Measurements from ENCODE around the gene WDR5B.
"Not testable (repeated sequence)": the region's sequence is repeated elsewhere in the genome, so short reads cannot be mapped to it uniquely, and the experiment has no call there.

Gene WDR5B

GRCh38 chr3:122415762-122416654 is at the start of gene WDR5B:
Gene WDR5B, minus strand, starts transcription at chr3:122416062. Its CDS starts 534 bp downstream, at chr3:122415528.
- peak; percentile 99 for DNase-seq (ENCODE audit: low spot score)

DNA sequence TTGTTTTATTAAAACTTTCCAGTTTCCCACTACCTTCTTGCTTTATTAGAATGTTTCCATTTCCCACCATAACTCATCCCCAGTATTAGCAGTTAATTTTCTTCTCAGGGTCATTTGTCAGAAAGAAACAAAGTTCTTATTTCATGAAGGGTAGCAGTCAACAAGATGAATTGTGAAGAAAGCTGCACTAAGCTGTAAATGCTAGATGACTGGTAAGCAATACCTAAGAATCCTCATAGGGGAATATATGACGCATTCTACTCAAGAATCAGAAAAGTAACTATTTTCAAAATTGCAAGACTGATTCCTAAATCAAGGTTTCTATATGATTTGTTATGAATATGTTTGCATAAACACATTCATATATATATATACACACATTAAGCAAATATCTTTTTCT is 48.8 kb upstream of the WDR5B start:
- no peak for DNase-seq (ENCODE audit: low spot score)

GRCh38 chr3:122462406-122462805 is 46.5 kb upstream of the WDR5B start:
- no peak for DNase-seq (ENCODE audit: low spot score)

- DNase-seq (ENCODE audit: low spot score) = no peak
These were observed 45.9 kb upstream of the WDR5B start for GRCh38 chr3:122461806-122462205.

DNA sequence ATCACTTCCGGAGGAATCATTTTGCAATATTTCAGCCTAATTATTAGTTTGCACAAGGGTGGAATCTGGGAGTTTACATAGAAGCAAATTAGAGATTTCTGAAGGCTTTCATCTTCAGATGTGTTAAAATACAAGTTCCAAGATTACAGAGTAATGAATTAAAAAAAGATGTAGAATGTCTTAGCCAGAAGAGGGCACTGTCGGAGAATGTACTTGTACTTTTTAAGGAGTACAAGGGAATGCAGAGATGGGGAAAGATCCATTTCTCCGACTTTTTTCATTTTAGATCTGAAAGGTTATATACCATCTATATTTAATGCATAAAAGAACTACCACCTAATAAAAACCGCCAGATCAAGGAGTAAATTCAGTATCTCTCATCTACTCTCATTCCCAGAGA is 43.1 kb upstream of the WDR5B start:
- peak; percentile 12 for DNase-seq (ENCODE audit: low spot score)

GRCh38 chr3:122457706-122458105 is 41.8 kb upstream of the WDR5B start:
- DNase-seq (ENCODE audit: low spot score) = no peak

- no peak for DNase-seq (ENCODE audit: low spot score)
These were observed 40.2 kb upstream of the WDR5B start for GRCh38 chr3:122456074-122456473.

- DNase-seq (ENCODE audit: low spot score) = no peak
These were observed 35.5 kb upstream of the WDR5B start for GRCh38 chr3:122451371-122451770.

GRCh38 chr3:122448218-122448617 is 32.4 kb upstream of the WDR5B start:
- not testable (repeated sequence) for DNase-seq (ENCODE audit: low spot score)

DNA sequence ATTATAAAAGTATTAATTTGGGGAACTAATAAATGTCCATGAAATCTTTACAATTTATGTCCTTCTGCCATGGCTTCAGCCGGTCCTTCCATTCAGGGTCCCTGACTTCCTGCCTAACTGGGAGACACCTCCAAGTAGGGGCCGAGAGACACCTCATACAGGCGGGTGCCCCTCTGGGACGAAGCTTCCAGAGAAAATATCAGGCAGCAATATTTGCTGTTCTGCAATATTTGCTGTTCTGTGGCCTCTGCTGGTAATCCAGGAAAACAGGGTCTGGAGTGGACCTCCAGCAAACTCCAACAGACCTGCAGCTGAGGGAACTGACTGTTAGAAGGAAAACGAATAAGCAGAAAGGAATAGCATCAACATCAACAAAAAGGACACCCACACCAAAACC is 28.6 kb upstream of the WDR5B start:
- not testable (repeated sequence) for DNase-seq (ENCODE audit: low spot score)

GRCh38 chr3:122443762-122444490 is 28.1 kb upstream of the WDR5B start:
- not testable (repeated sequence) for DNase-seq (ENCODE audit: low spot score)

- no peak for DNase-seq (ENCODE audit: low spot score)
These were observed 27.2 kb upstream of the WDR5B start for GRCh38 chr3:122443090-122443489.

GRCh38 chr3:122435950-122436349 is 20.1 kb upstream of the WDR5B start:
- DNase-seq (ENCODE audit: low spot score) = no peak

DNA sequence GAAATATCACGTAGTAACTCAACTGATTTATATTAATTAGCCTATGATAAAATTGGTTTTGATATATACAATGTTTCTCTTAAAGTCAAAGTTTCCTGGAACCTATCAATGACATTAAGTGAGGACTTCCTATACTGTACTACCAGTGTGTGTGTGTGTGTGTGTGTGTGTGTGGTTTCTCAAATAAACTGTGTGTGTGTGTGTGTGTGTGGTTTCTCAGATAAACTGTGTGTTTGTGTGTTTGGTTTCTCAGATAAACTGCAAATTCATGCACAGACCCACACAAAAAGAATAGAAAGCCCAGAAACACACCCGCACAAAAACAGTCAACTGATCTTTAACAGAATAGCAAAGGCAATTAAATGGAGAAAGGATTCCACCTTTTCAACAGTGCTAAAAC is 14.5 kb upstream of the WDR5B start:
- no peak for DNase-seq (ENCODE audit: low spot score)

DNA sequence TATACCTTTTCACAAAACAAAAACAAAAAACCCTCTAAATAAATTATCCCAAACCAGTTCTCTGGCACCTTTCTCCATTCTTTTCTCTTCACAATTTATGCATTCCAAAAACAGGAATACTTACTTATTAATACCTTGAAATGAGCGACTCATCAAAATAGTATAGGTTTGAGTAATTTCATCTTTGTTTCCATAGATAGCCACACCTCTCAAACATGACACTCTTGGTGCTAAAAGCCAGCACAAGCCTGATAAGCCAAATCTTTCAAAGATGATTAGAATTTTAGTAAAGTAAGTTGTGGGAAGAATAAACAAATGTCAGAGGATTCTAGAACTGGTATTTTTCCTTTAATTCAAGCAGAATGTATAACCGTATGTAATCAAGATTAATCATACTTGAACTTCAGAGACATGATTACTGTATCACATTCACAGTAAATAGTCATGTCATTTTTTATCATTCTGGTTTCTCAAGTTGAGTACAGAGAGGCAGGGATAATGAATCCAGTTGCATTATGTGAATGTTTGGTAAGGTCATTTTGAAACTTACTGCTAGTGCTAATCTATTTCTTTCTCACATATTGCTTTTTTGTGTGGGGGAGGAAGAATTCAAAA is 12.1 kb upstream of the WDR5B start:
- no peak for DNase-seq (ENCODE audit: low spot score)

DNA sequence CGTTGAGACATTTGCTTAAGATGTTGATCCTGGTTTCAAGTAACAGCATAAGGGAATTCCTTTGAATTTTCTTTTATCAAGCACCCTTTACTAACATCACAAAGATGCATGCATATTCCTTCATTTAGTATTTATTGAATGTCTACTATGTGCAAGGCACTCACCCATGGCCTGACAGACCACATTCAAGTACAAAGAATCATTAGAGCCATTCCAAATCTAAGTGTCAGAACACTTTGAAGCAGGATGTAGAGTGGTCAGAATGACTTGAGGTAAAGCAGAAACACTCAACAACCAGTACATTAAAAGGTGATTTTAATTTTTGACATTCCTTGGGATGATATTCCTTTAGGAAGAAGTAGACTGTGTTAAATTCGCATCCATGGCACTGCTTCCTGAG is 6.0 kb upstream of the WDR5B start:
- DNase-seq (ENCODE audit: low spot score) = no peak

DNA sequence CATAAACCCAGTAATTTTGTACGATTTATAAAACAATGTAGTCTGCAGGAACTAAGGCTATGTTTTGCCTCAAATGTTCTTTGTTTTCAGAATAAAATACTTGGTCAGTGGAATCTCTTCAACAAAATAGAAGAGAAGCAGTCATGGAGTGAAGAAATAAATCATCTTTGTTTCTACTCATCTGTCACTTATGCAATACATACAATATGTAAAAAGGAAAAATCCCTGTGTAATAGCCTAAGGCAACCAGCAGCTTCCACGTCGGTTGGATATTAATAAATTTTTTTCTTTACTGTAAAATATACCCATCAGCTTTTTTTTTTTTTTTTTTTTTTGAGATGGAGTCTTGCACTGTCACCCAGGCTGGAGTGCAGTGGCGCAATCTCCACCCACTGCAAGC is 5.2 kb upstream of the WDR5B start:
- DNase-seq (ENCODE audit: low spot score) = no peak

DNA sequence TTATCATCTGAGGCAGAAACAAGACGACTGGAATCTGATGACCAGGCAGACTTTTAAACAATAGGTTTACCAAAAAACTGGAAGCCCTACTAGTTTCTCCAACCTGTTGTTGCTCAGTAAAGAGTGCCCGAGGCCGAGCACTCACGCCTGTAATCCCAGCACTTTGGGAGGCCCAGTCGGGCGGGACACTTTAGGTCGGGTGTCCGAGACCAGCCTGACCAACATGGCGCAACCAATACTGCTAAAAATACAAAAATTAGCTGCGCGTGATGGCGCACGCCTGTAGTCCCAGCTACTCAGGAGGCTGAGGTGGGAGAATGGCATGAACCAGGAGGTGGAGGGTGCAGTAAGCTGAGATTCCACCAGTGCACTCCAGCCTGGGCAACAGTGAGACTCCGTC is 1.1 kb upstream of the WDR5B start:
- DNase-seq (ENCODE audit: low spot score) = no peak

DNA sequence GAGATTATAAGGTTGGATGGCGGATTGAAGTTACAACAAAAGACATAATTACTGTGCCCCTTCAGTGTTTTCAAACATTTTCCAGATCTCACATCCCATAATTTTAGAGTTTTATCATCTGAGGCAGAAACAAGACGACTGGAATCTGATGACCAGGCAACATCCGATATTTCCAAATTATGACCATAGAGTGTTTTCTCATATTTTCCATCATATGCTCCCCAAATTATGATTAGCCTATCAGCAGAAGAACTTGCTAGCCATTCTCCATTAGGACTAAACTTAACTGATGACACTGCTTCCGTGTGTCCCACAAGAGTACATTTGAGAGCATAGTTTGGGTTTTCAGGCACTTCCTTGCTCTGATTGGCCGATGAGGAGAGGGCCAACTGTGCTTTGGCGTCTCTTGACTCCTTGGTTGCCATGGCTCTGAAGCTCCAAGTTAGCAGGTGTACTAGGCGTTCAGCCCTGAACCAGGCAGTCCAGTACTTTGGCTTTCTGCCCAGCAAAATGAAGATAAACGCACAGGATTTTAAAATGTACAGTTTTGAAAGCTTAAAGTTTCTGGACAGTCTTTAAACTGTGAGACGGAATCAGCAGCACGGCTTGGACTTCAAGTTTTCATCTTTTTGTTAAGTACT is 638 bp downstream of the WDR5B start:
- DNase-seq (ENCODE audit: low spot score) = peak; percentile 46

- DNase-seq (ENCODE audit: low spot score) = no peak
These were observed 1.5 kb downstream of the WDR5B start for GRCh38 chr3:122414391-122414790.

DNA sequence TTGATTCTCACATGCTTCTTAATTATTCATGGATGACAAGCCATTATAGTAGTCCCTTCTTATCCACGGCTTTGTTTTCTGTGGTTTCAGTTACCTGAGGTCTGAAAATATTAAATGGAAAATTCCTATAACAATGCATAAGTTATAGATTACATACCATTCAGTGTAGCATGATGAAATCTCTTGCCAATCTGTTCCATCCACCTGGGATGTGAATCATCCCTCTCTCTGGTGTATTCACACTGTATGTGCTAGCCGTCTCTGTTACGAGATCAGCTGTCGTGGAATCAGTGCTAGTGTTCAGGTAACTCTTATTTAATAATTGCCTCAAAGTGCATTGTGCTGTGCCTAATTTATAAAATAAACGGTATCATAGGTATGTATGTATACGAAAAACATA is 5.2 kb downstream of the WDR5B start:
- no peak for DNase-seq (ENCODE audit: low spot score)

DNA sequence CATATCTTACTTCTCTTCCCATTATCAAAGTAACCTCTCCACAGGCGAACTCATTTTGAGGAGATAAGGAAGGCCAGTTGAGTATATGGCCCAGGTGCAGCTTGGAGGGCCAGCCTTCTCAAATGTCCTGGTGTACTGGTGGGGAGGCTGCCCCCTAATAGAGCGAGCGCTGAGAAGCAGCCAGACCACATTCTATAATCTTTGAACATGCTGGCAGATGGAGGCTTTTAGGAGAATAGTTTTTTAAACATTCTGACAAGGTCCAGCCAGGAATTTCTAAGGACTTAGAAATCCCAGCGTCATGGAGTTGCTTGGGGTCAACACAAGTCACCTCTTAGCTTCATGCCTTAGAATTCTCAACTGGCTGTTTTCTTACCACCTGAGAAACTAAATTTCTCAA is 5.8 kb downstream of the WDR5B start:
- DNase-seq (ENCODE audit: low spot score) = no peak

Data from hepatic stellate cell (primary cell).